GM10266 (cell line): Measurements from ENCODE around the gene PPP2R1A.
"Not testable (repeated sequence)": the region's sequence is repeated elsewhere in the genome, so short reads cannot be mapped to it uniquely, and the experiment has no call there.

Source experiments
- DNase-seq: peaks from one replicate; pipeline ENCODE4 v3.0.0; 2012; ENCODE audit errors: extremely low spot score
- TF ChIP-seq, protein P1 (sequence below): IDR thresholded peaks from 2 replicates; pipeline ENCODE4 v1.5.1; 2012; ENCODE audit warnings: mild to moderate bottlenecking, low read depth; ENCODE audit not compliant: control insufficient read depth, insufficient read depth; ENCODE audit errors: missing control alignments

Gene PPP2R1A

DNA sequence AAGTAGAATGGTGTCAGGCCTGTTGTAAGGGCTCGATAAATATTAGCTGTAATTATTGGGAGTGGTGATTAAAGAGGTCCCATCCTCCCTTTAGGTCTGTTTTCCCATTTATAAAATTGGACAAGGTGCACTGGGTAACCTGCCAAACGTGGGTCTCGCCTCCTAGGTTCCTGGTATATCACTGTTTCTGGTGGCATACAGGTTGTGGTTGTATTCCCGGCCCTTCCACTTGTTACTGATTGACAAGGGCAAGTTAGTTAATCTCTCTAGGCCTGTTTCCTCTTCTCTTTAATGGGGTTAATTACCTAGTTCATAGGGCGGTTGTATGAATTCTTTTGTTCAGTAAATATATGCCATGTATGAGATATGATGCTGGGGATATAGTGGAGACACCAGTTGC lies 1.5 kb downstream of the PPP2R1A start:
- TF ChIP-seq, protein P1, sequence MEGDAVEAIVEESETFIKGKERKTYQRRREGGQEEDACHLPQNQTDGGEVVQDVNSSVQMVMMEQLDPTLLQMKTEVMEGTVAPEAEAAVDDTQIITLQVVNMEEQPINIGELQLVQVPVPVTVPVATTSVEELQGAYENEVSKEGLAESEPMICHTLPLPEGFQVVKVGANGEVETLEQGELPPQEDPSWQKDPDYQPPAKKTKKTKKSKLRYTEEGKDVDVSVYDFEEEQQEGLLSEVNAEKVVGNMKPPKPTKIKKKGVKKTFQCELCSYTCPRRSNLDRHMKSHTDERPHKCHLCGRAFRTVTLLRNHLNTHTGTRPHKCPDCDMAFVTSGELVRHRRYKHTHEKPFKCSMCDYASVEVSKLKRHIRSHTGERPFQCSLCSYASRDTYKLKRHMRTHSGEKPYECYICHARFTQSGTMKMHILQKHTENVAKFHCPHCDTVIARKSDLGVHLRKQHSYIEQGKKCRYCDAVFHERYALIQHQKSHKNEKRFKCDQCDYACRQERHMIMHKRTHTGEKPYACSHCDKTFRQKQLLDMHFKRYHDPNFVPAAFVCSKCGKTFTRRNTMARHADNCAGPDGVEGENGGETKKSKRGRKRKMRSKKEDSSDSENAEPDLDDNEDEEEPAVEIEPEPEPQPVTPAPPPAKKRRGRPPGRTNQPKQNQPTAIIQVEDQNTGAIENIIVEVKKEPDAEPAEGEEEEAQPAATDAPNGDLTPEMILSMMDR = no peak
- no peak for DNase-seq

DNA sequence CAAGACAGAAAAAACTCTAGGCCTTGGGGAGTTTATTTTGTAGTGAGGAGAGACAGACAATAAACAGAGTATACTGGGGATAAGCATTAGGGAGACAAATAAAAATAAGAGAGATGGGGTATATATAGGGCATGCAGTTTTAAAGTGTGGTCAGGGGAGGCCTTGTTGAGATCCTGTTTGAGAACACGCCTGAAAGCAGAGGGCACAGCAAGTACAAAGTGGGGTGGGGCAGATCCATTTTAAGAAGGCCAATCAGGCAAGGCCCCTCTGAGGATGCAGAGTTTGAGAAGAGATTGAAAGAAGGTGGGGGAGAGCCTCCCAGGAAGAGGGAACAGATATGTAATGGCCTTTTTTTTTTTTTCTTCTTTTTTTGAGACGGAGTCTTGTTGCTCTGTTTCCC lies 2.1 kb downstream of the PPP2R1A start:
- DNase-seq = no peak
- TF ChIP-seq, protein P1 = no peak

DNA sequence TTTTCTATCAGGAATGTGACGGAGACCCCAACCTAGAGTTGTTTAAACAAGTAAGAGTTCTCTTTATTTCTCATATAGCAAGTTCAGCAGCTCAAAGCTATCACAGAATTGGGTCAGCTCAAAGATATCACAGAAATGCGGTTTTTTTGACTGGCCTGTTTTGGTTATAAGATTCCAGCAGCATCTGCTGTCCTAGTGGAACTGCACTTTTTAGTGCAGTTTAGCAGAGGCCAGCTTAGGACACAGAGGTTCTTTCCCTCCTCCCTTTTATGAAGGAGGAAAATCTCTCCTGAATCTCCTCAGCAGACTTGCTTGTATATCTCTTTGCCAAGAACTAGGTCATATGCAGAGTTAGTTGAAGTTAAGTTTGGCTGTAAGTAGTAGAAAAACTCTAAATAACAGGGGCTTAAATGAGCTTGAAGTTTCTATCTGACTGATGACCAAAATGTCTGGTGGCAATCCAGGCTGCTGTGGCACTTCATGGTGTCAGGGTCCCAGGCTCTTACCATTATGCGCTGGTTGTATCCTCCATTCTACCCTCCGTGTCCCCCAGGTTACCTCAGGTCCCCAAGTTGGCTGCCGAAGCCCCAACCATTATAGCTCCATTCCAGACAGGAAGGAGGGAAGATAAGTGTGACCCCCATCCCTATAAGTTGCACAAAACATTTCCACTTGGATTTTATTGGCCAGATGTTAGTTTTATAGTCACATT lies 6.6 kb downstream of the PPP2R1A start:
- TF ChIP-seq, protein P1 = no peak
- DNase-seq = no peak

DNA sequence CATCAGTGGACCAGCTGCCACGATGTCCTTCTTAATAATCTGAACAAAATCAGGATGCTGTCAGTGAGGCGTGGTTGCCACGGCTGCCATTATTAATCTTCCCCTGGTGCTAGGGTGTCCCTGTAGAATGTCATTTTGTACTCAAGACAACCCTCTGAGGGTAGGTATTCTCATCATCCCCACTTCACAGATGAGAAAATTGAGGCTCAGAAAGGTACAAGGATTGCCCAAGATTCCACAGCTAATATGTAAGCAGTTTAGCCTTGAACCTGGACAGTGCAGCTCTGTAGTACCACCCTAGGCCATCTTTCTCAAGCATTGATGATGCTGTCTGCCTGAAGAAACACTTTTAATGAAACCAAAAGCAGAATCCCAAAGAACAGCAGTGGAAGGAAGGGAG lies 8.1 kb downstream of the PPP2R1A start:
- TF ChIP-seq, protein P1 = no peak

DNA sequence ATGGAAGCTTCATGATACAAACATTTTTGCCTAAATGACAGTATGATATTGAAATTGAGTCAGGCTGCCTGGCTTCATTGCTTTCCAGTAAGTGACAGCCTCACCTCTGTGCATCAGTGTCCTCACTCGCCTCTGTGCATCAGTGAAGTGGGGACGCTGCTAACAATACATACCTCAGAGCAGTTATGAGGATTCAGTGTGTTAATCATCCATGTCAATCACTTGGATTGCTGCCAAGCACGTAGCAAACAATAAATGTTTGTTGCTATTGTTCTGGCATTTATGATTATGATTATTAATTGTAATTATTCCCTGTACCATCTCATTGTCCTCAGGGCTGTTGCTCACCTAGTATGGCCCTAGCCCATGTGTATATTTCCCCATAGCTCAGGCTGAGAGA lies 8.8 kb downstream of the PPP2R1A start:
- no peak for DNase-seq
- TF ChIP-seq, protein P1 = no peak

More for the DNA sequence above, 8.1 kb downstream of the PPP2R1A start:
- no peak for DNase-seq

DNA sequence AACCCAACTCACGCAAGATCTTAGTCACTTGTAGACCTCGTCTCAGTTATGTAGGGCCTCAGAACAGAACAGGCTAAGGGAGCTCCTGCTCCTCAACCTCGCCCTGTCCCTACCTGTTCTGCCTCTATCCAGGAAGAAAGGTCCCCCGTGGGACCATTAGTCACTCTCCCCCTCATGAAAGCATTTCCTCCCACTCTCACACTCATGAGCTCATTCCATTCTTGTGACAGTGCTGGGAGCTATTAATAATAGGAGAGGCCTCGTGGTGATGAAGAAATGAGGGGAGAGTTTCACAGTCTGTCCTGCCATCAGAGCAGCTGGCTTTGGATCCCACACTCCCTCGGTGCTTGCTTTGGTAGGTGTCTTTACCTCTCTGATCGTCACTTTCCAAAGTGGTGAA lies 10.2 kb downstream of the PPP2R1A start:
- TF ChIP-seq, protein P1 = no peak
- no peak for DNase-seq

DNA sequence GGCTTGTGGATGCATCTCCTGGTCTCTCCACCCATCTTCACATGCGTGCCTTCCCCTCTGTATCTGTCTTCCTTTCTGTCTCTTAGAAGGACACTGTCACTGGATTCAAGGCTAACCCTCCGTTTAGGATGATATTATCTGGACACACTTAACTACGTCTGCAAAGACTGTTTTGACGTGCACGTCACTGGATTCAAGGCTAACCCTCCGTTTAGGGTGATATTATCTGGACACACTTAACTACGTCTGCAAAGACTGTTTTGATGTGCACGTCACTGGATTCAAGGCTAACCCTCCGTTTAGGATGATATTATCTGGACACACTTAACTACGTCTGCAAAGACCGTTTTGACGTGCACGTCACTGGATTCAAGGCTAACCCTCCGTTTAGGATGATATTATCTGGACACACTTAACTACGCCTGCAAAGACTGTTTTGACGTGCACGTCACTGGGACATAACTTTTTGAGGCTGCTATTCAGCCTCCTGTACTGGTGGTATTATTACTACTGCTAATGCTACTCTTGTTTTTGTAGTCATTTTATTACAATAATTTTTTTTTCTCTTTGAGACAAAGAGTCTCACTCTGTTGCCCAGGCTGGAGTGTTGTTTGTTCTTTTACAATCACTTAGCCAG lies 11.0 kb downstream of the PPP2R1A start:
- DNase-seq = not testable (repeated sequence)
